A549 (cell line): ENCODE results near the gene HOMER3. TPM values are rescaled to one million over a fixed set of nuclear protein-coding genes. Genes with fewer than 3 reads are reported as not detected.

Source experiments
- ATAC-seq, 2 experiments: fragments of 200-7000 bp in 1 of 2; fragments of >200 bp in 1 of 2; cut with Nextera tagmentation in 1 of 2; cut with Tn5 transposase in 1 of 2; 3 replicates each; pipeline versions ENCODE4 v1.8.0 to v1.9.1; 2018 to 2020; ENCODE audit warnings: mild to moderate bottlenecking in 1 of 2, moderate library complexity in 1 of 2
- CTCF ChIA-PET: fragments of 300-600 bp; sonication (Branson Sonifier 250); formaldehyde crosslinking; extraction: SDS; loops from one replicate; lab custom pipeline; 2021; ENCODE audit warnings: antibody characterized with exemption, inconsistent platforms; lab: Yijun Ruan, JAX
- POLR2A ChIA-PET: fragments of 350-600 bp; formaldehyde crosslinking; extraction: SDS; loops from one replicate; lab custom pipeline; 2021; ENCODE audit warnings: antibody characterized with exemption, inconsistent platforms; lab: Yijun Ruan, JAX
- DNase-seq, 2 experiments: peaks; one replicate each; pipeline versions ENCODE4 v3.0.0 to v3.0.0-alpha.2; 2011 to 2016; ENCODE audit warnings: low read depth in 1 of 2, low spot score in 1 of 2
- FAIRE-seq: peaks from 2 replicates; lab custom pipeline; 2011; peaks lifted over from hg19 to GRCh38; lab: Jason Lieb, UNC
- H3K27ac ChIP-seq, 2 experiments: fragments of >200 bp; sonication (Bioruptor Twin); formaldehyde crosslinking; 3 replicates each; pipeline ENCODE4 v1.5.1; 2016 to 2017
- H3K4me1 ChIP-seq: fragments of >200 bp; sonication (Bioruptor Twin); formaldehyde crosslinking; 3 replicates; pipeline ENCODE4 v1.6.1; 2016
- H3K4me2 ChIP-seq: fragments of >200 bp; sonication (Bioruptor Twin); formaldehyde crosslinking; 3 replicates; pipeline ENCODE4 v1.6.1; 2016
- H3K4me3 ChIP-seq: fragments of >200 bp; sonication (Bioruptor Twin); formaldehyde crosslinking; 3 replicates; pipeline ENCODE4 v1.5.1; 2016
- H3K9me3 ChIP-seq: fragments of >200 bp; sonication (Bioruptor Twin); formaldehyde crosslinking; 3 replicates; pipeline ENCODE4 v1.6.1; 2016
- BHLHE40 ChIP-seq: IDR thresholded peaks from 2 replicates; pipeline ENCODE4 v1.6.1; 2012; ENCODE audit warnings: low read depth, low read length, inconsistent platforms
- CBX2 ChIP-seq: fragments of 200-600 bp; sonication (generic); IDR thresholded peaks from 2 replicates; pipeline ENCODE4 v1.6.1; 2016; ENCODE audit warnings: low read depth, mild to moderate bottlenecking, borderline replicate concordance
- CBX8 ChIP-seq: fragments of 200-600 bp; sonication (generic); IDR thresholded peaks from 2 replicates; pipeline ENCODE4 v1.6.1; 2016
- EHMT2 ChIP-seq: fragments of 200-600 bp; sonication (generic); IDR thresholded peaks from 2 replicates; pipeline ENCODE4 v1.6.1; 2016; ENCODE audit warnings: antibody characterized with exemption, low read depth, mild to moderate bottlenecking, moderate library complexity
- EP300 ChIP-seq, 2 experiments: fragments of >200 bp; sonication (Bioruptor Twin); formaldehyde crosslinking; IDR thresholded peaks; 2 replicates in 1 of 2; 3 replicates in 1 of 2; pipeline ENCODE4 v1.6.1; 2016 to 2017
- ESRRA ChIP-seq: fragments of 150-350 bp; IDR thresholded peaks from 2 replicates; pipeline ENCODE4 v1.6.1; 2014; ENCODE audit warnings: mild to moderate bottlenecking, low read length, borderline replicate concordance
- FOSL2 ChIP-seq, 2 experiments: fragments of 450-650 bp in 1 of 2; fragments of >200 bp in 1 of 2; sonication (Bioruptor Twin) in 1 of 2; formaldehyde crosslinking; IDR thresholded peaks; 2 replicates each; pipeline versions ENCODE4 v1.5.0 to v1.6.1; 2016 to 2020; ENCODE audit warnings: mild to moderate bottlenecking in 1 of 2, moderate library complexity in 1 of 2
- GATA3 ChIP-seq: IDR thresholded peaks from 2 replicates; pipeline ENCODE4 v1.6.1; 2012; ENCODE audit warnings: borderline replicate concordance
- HDAC2 ChIP-seq: fragments of 200-600 bp; sonication (generic); IDR thresholded peaks from 2 replicates; pipeline ENCODE4 v1.6.1; 2016
- HOXB5 ChIP-seq: fragments of 250-450 bp; sonication (Bioruptor Pico); IDR thresholded peaks from 2 replicates; pipeline ENCODE4 v1.5.0; 2020; ENCODE audit warnings: mild to moderate bottlenecking, moderate library complexity
- JUN ChIP-seq, 2 experiments: fragments of >200 bp; sonication (Bioruptor Twin); formaldehyde crosslinking; IDR thresholded peaks; 2 replicates in 1 of 2; 3 replicates in 1 of 2; pipeline ENCODE4 v1.6.1; 2016 to 2017
- JUNB ChIP-seq: fragments of >200 bp; sonication (Bioruptor Twin); formaldehyde crosslinking; IDR thresholded peaks from 2 replicates; pipeline ENCODE4 v1.6.1; 2016
- MAFK ChIP-seq: fragments of 450-650 bp; IDR thresholded peaks from 2 replicates; pipeline ENCODE4 v1.6.1; 2014; ENCODE audit not compliant: partially characterized antibody
- NFE2L2 ChIP-seq: fragments of 150-350 bp; conservative IDR thresholded peaks from 2 replicates; pipeline ENCODE4 v1.6.1; 2014; ENCODE audit warnings: low read length
- NPAS2 ChIP-seq: fragments of 250-450 bp; sonication (Bioruptor Pico); IDR thresholded peaks from 2 replicates; pipeline ENCODE4 v1.8.0; 2022; ENCODE audit warnings: mild to moderate bottlenecking, moderate library complexity, borderline replicate concordance
- POLR2A ChIP-seq: IDR thresholded peaks from 2 replicates; pipeline ENCODE4 v1.6.1; 2012; ENCODE audit warnings: mild to moderate bottlenecking, low read length
- RAD21 ChIP-seq, 2 experiments: fragments of >200 bp in 1 of 2; sonication (Bioruptor Twin) in 1 of 2; formaldehyde crosslinking in 1 of 2; IDR thresholded peaks in 1 of 2; conservative IDR thresholded peaks in 1 of 2; 2 replicates in 1 of 2; 3 replicates in 1 of 2; pipeline ENCODE4 v1.6.1; 2012 to 2018; ENCODE audit warnings: inconsistent platforms in 1 of 2
- RFX5 ChIP-seq: fragments of 450-650 bp; IDR thresholded peaks from 2 replicates; pipeline ENCODE4 v1.7.1; 2014; ENCODE audit warnings: antibody characterized with exemption, mild to moderate bottlenecking, moderate library complexity
- SREBF2 ChIP-seq: fragments of 450-650 bp; IDR thresholded peaks from 2 replicates; pipeline ENCODE4 v1.6.1; 2014; ENCODE audit warnings: mild to moderate bottlenecking, moderate library complexity
- TFCP2L1 ChIP-seq: fragments of 250-450 bp; sonication (Bioruptor Pico); IDR thresholded peaks from 2 replicates; pipeline ENCODE4 v1.5.0; 2021; ENCODE audit warnings: mild to moderate bottlenecking
- ZC3H11A ChIP-seq: fragments of 450-650 bp; IDR thresholded peaks from 2 replicates; pipeline ENCODE4 v1.6.1; 2014; ENCODE audit warnings: antibody characterized with exemption, mild to moderate bottlenecking
- ZFP36 ChIP-seq: fragments of 450-650 bp; IDR thresholded peaks from 2 replicates; pipeline ENCODE4 v1.6.1; 2014; ENCODE audit warnings: borderline replicate concordance; ENCODE audit not compliant: partially characterized antibody
- WGBS: methylation state at CpG from one replicate; pipeline ENCODE4 v1.1.6; 2017; ENCODE audit errors: missing lambda C conversion rate; 5-methylcytosine and 5-hydroxymethylcytosine counted together
- polyA plus RNA-seq, 4 experiments: library from polyadenylated mRNA; depleted of rRNA in 3 of 4; stranded (reverse); fragments of >200 nt; fragmentation: RNase III in 1 of 4; extraction: RNeasy Plus Mini Kit Qiagen cat#74134 plus additional on column Dnase treatment in 1 of 4; gene quantifications; 2 replicates in 3 of 4; 3 replicates in 1 of 4; pipeline ENCODE4 v1.2.3, GENCODE V29; 2011 to 2017
- TF ChIP-seq, protein P1 (sequence below): fragments of 450-650 bp; IDR thresholded peaks from 2 replicates; pipeline ENCODE4 v1.6.1; 2014; ENCODE audit warnings: antibody characterized with exemption
- TF ChIP-seq, protein P2 (sequence below): fragments of 200-600 bp; sonication (generic); IDR thresholded peaks from 2 replicates; pipeline ENCODE4 v1.6.1; 2016; ENCODE audit warnings: antibody characterized with exemption, mild to moderate bottlenecking, moderate library complexity
- TF ChIP-seq, protein P3 (sequence below): IDR thresholded peaks from 2 replicates; pipeline ENCODE4 v1.6.1; 2012
- TF ChIP-seq, protein P4 (sequence below): fragments of >200 bp; sonication (Bioruptor Twin); formaldehyde crosslinking; IDR thresholded peaks from 2 replicates; pipeline ENCODE4 v1.6.1; 2016

HOMER3 gene
- polyA plus RNA-seq, 2 of the 4 experiments (the other 2 are of a cell fraction) = 9.9 to 35.4 TPM

DNA sequence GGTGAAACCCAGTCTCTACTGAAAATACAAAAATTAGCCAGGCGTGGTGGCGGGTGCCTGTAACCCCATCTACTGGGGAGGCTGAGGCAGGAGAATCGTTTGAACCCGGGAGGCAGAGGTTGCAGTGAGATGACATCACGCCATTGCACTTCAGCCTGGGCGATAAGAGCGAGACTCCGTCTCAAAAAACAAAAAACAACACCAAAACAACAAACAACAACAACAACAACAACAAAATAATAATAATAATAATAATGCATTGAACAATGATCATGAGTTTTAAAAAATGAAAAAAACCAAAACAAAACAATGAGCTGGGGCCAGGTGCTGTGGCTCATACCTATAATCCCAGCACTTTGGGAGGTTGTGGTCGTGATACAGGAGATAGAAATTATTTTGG, 23.1 kb upstream of the HOMER3 start:
- POLR2A ChIA-PET = no interaction called here
- DNase-seq (no peak), FAIRE-seq (no peak)
- no peak overlapping the region for H3K4me2 ChIP-seq
- CTCF ChIA-PET = interaction anchor here (0.7 to 1.7 kb wide), 3 partner anchors 19 to 44 kb away, joined by 3 to 4 read pairs (median 4); no protein-coding TSS in a partner anchor
- H3K27ac ChIP-seq = no peak overlapping the region
- TF ChIP-seq, protein P1, sequence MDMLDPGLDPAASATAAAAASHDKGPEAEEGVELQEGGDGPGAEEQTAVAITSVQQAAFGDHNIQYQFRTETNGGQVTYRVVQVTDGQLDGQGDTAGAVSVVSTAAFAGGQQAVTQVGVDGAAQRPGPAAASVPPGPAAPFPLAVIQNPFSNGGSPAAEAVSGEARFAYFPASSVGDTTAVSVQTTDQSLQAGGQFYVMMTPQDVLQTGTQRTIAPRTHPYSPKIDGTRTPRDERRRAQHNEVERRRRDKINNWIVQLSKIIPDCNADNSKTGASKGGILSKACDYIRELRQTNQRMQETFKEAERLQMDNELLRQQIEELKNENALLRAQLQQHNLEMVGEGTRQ = no peak
- TF ChIP-seq NPAS2 (CRISPR knock-in tag) = no peak
- TF ChIP-seq ZFP36 = no peak
- TF ChIP-seq JUNB = no peak
- TF ChIP-seq HOXB5 (CRISPR knock-in tag) = no peak
- no peak for TF ChIP-seq BHLHE40
- no peak for TF ChIP-seq JUN (IDR thresholded peaks at IDR 0.05)
- no peak for TF ChIP-seq TFCP2L1
- no peak for TF ChIP-seq ESRRA
- no peak for TF ChIP-seq RFX5
- TF ChIP-seq SREBF2 = no peak
- TF ChIP-seq EP300 (IDR thresholded peaks at IDR 0.05) = no peak
- no peak for TF ChIP-seq CBX2
- TF ChIP-seq HDAC2 = no peak
- TF ChIP-seq, protein P2, sequence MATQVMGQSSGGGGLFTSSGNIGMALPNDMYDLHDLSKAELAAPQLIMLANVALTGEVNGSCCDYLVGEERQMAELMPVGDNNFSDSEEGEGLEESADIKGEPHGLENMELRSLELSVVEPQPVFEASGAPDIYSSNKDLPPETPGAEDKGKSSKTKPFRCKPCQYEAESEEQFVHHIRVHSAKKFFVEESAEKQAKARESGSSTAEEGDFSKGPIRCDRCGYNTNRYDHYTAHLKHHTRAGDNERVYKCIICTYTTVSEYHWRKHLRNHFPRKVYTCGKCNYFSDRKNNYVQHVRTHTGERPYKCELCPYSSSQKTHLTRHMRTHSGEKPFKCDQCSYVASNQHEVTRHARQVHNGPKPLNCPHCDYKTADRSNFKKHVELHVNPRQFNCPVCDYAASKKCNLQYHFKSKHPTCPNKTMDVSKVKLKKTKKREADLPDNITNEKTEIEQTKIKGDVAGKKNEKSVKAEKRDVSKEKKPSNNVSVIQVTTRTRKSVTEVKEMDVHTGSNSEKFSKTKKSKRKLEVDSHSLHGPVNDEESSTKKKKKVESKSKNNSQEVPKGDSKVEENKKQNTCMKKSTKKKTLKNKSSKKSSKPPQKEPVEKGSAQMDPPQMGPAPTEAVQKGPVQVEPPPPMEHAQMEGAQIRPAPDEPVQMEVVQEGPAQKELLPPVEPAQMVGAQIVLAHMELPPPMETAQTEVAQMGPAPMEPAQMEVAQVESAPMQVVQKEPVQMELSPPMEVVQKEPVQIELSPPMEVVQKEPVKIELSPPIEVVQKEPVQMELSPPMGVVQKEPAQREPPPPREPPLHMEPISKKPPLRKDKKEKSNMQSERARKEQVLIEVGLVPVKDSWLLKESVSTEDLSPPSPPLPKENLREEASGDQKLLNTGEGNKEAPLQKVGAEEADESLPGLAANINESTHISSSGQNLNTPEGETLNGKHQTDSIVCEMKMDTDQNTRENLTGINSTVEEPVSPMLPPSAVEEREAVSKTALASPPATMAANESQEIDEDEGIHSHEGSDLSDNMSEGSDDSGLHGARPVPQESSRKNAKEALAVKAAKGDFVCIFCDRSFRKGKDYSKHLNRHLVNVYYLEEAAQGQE = no peak
- TF ChIP-seq, protein P3, sequence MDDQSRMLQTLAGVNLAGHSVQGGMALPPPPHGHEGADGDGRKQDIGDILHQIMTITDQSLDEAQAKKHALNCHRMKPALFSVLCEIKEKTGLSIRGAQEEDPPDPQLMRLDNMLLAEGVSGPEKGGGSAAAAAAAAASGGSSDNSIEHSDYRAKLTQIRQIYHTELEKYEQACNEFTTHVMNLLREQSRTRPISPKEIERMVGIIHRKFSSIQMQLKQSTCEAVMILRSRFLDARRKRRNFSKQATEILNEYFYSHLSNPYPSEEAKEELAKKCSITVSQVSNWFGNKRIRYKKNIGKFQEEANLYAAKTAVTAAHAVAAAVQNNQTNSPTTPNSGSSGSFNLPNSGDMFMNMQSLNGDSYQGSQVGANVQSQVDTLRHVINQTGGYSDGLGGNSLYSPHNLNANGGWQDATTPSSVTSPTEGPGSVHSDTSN = no peak
- TF ChIP-seq ZC3H11A = no peak
- TF ChIP-seq FOSL2 (IDR thresholded peaks at IDR 0.05) = no peak
- TF ChIP-seq FOSL2 (CRISPR knock-in tag; IDR thresholded peaks at IDR 0.05) = no peak
- no peak for TF ChIP-seq MAFK
- TF ChIP-seq, all 56 proteins: peak for 0
- H3K9me3 ChIP-seq = no peaks in the 10 kb centered on the region
- 90% methylated on average over 9 of the region's 9 CpGs for WGBS
- no peak for ATAC-seq
- H3K4me3 ChIP-seq = no peak overlapping the region
- H3K4me1 ChIP-seq = peaks cover 15% of the 10 kb centered on the region

DNA sequence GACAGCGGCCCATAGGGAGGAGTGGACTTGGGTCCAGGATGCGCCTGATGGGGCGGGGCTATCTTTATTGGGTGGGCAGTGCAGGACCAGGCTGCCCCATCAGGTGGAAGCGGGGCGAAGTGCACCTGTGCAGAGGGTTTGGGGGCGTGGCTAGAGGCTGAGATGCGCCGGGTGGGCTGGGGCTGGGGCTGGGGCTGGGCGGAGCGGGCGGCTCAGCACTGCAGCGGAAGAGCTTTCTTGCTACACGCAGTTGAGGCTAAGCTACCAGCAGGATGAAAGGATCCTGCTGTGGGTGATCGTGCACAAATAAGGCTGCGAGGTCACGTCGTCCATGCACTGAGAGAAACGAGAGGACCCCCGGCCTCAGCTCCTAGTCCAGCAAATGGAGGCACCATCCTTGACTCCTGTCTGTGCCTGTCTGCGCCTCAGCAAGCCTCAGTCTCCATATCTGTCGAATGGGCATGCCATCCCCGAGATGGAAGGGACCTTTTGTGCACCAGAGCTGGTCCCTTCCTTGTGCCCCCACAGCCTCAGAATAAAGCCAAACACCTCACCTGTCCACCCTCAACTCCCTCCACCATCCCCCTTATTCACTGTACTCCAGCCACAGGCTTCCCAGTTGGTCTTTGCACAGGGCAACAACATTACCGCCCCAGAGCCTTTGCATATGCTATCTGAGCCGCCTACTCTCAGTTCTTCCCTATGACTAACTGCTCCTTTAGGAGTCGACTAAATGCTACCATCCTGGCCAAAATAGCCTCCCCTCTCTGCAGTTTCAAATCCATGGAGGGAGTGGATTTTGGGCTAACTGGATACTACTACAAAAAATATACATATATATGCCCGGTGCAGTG, 21.0 kb upstream of the HOMER3 start:
- WGBS = 68% methylated on average over 18 of the region's 26 CpGs
- POLR2A ChIA-PET = no interaction called here
- no peak overlapping the region for H3K4me2 ChIP-seq
- DNase-seq (no peak), ATAC-seq (peak in 1 of 2 experiments; percentile 34; a peak in 2 of 6 replicates), FAIRE-seq (no peak)
- H3K27ac ChIP-seq = no peak overlapping the region
- H3K4me3 ChIP-seq = no peak overlapping the region
- no peaks in the 10 kb centered on the region for H3K4me1 ChIP-seq
- CTCF ChIA-PET = interaction anchor here (0.7 kb wide), 1 partner anchor 23 kb away, joined by 3 read pairs; no protein-coding TSS in a partner anchor
- no peaks in the 10 kb centered on the region for H3K9me3 ChIP-seq
- TF ChIP-seq BHLHE40 (no peak), CBX2 (no peak), GATA3 (no peak), ZC3H11A (no peak), TFCP2L1 (no peak), NPAS2 (CRISPR knock-in tag) (no peak), NFE2L2 (no peak), EHMT2 (no peak), HOXB5 (CRISPR knock-in tag) (no peak), ESRRA (no peak), POLR2A (no peak), CBX8 (no peak), SREBF2 (no peak), RAD21 (conservative IDR thresholded peaks at IDR 0.05 in 1 of 2, IDR thresholded peaks at IDR 0.05 in 1 of 2) (no peak)
- TF ChIP-seq, protein P4, sequence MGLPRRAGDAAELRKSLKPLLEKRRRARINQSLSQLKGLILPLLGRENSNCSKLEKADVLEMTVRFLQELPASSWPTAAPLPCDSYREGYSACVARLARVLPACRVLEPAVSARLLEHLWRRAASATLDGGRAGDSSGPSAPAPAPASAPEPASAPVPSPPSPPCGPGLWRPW = no peak
- TF ChIP-seq, protein P2 = no peak
